Sigmoid colon (tissue), 7 donors: ENCODE results near the gene TRIM41. TPM values are rescaled to one million over a fixed set of nuclear protein-coding genes. Genes with fewer than 3 reads are reported as not detected.
A peak's percentile ranks its signal among the peaks of the same experiment; 100 is the strongest.
"Not testable (repeated sequence)": the region's sequence is repeated elsewhere in the genome, so short reads cannot be mapped to it uniquely, and the experiment has no call there.

ENCODE experiments used
- DNase-seq: peaks from one replicate; pipeline ENCODE4 v3.0.0-alpha.2; 2019
- H3K27ac ChIP-seq, 4 donors: fragments of 200-600 bp; sonication (generic); one replicate each; pipeline ENCODE4 v1.5.1; 2016 to 2019; ENCODE audit warnings: mild to moderate bottlenecking in 1 of 4
- H3K27me3 ChIP-seq, 3 donors: fragments of 200-600 bp; sonication (generic); one replicate each; pipeline ENCODE4 v1.5.1; 2019; ENCODE audit warnings: mild to moderate bottlenecking in 1 of 3
- H3K36me3 ChIP-seq, 4 donors: fragments of 200-600 bp; sonication (generic); one replicate each; pipeline ENCODE4 v1.5.1; 2016 to 2019
- H3K4me1 ChIP-seq, 4 donors: fragments of 200-600 bp; sonication (generic); one replicate each; pipeline ENCODE4 v1.5.1; 2017 to 2019
- H3K4me3 ChIP-seq, 4 donors: fragments of 200-600 bp; sonication (generic); one replicate each; pipeline ENCODE4 v1.5.1; 2017 to 2019; ENCODE audit warnings: mild to moderate bottlenecking in 2 of 4, moderate library complexity in 1 of 4
- H3K9me3 ChIP-seq, 4 donors: fragments of 200-600 bp in 3 of 4; sonication (generic) in 3 of 4; one replicate each; pipeline versions ENCODE4 v1.5.1 to v1.6.1; 2013 to 2019
- CTCF ChIP-seq, 4 experiments: fragments of 450-650 bp in 3 of 4; fragments of 200-600 bp in 1 of 4; IDR thresholded peaks; one replicate each; pipeline ENCODE4 v1.5.1; 2016 to 2019; ENCODE audit warnings: antibody characterized with exemption in 4 of 4, mild to moderate bottlenecking in 3 of 4, moderate library complexity in 2 of 4
- EP300 ChIP-seq, 4 donors: sonication (generic); formaldehyde crosslinking; IDR thresholded peaks; one replicate each; pipeline ENCODE4 v1.6.1; 2017; ENCODE audit warnings: antibody characterized with exemption in 4 of 4
- POLR2A ChIP-seq, 2 donors: fragments of 450-650 bp; IDR thresholded peaks; one replicate each; pipeline ENCODE4 v1.6.1; 2016; ENCODE audit warnings: antibody characterized with exemption in 2 of 2, mild to moderate bottlenecking in 2 of 2, moderate library complexity in 2 of 2
- POLR2AphosphoS5 ChIP-seq, 4 donors: sonication (generic); formaldehyde crosslinking; IDR thresholded peaks; one replicate each; pipeline ENCODE4 v1.6.1; 2017; ENCODE audit warnings: antibody characterized with exemption in 4 of 4
- WGBS, 2 donors: extraction: QIAGEN DNeasy Blood & Tissue Kit; methylation state at CpG; one replicate each; pipeline ENCODE4 v1.1.7; 2013; 5-methylcytosine and 5-hydroxymethylcytosine counted together
- intact Hi-C: fragments of 100-400 bp; cut with DNase I; formaldehyde crosslinking; loops from one replicate; pipeline ENCODE4 v1.15.1; 2023
- polyA plus RNA-seq, 3 donors: library from polyadenylated mRNA; stranded (reverse); fragments of 200-250 nt; gene quantifications; one replicate each; pipeline ENCODE4 v1.2.3, GENCODE V29; 2013
- total RNA-seq, 4 donors: library from RNA; depleted of rRNA; stranded (reverse); fragments of >200 nt; gene quantifications; one replicate each; pipeline ENCODE4 v1.1.0, GENCODE V29; 2016
- donor health status: healthy with polysubstance abuse.
- donor health status: Bipolar disorder and iron deficiency.
- donor health status: healthy.

TRIM41 gene
- total and polyA plus RNA-seq, 7 donors = 8.2 to 25.3 (median 14.1) TPM

GRCh38 chr5:181271081-181271480 is 48.0 kb downstream of the TRIM41 start:
- WGBS, 2 donors = 88 to 89% methylated on average over 3 of the region's 3 CpGs
- Histone ChIP-seq H3K27ac (no peak overlapping the region), H3K36me3 (no peaks in the 10 kb centered on the region), H3K9me3 (no peaks in the 10 kb centered on the region), H3K27me3 (no peaks in the 10 kb centered on the region), H3K4me1 (no peaks in the 10 kb centered on the region), H3K4me3 (no peak overlapping the region)
- intact Hi-C loops = no loop called here
- no peak for TF ChIP-seq EP300 (IDR thresholded peaks at IDR 0.05)
- no peak for TF ChIP-seq CTCF (IDR thresholded peaks at IDR 0.05)
- no peak for TF ChIP-seq POLR2AphosphoS5 (IDR thresholded peaks at IDR 0.05)
- no peak for TF ChIP-seq POLR2A (IDR thresholded peaks at IDR 0.05)
- no peak for DNase-seq

- peak in 1 of 4 experiments; percentile 33 for TF ChIP-seq CTCF (IDR thresholded peaks at IDR 0.05)
- H3K9me3 ChIP-seq, DNase-seq, H3K4me1 ChIP-seq, H3K27ac ChIP-seq, intact Hi-C loops, H3K4me3 ChIP-seq, H3K27me3 ChIP-seq, H3K36me3 ChIP-seq: not testable (repeated sequence)
- 26 to 39% methylated on average over 28 of the region's 28 CpGs for WGBS, 2 donors
Observed at GRCh38 chr5:181273433-181273744, 50.3 kb downstream of the TRIM41 start.

- 87 to 88% methylated on average over 7 of the region's 7 CpGs for WGBS, 2 donors
- Histone ChIP-seq H3K36me3 (no peaks in the 10 kb centered on the region), H3K27ac (no peak overlapping the region), H3K27me3 (no peaks in the 10 kb centered on the region), H3K4me3 (no peak overlapping the region), H3K4me1 (no peaks in the 10 kb centered on the region), H3K9me3 (no peaks in the 10 kb centered on the region)
- DNase-seq = no peak
- TF ChIP-seq EP300 (IDR thresholded peaks at IDR 0.05) (no peak), POLR2A (IDR thresholded peaks at IDR 0.05) (no peak), POLR2AphosphoS5 (IDR thresholded peaks at IDR 0.05) (no peak), CTCF (IDR thresholded peaks at IDR 0.05) (no peak)
- intact Hi-C loops = no loop called here
Observed at GRCh38 chr5:181280251-181280762, 57.2 kb downstream of the TRIM41 start.

- no peak overlapping the region for H3K4me3 ChIP-seq
- 94 to 95% methylated on average over 40 of the region's 40 CpGs for WGBS, 2 donors
- intact Hi-C loops = no loop called here
Observed at GRCh38 chr5:181281077-181281983, 58.2 kb downstream of the TRIM41 start.

More at GRCh38 chr5:181281077-181281983, 58.2 kb downstream of the TRIM41 start:
- H3K9me3 ChIP-seq = no peaks in the 10 kb centered on the region
- H3K27ac ChIP-seq = no peak overlapping the region
- no peaks in the 10 kb centered on the region for H3K36me3 ChIP-seq
- no peaks in the 10 kb centered on the region for H3K4me1 ChIP-seq
- TF ChIP-seq POLR2AphosphoS5 (IDR thresholded peaks at IDR 0.05) (no peak), CTCF (IDR thresholded peaks at IDR 0.05) (no peak), EP300 (IDR thresholded peaks at IDR 0.05) (no peak), POLR2A (IDR thresholded peaks at IDR 0.05) (no peak)
- no peaks in the 10 kb centered on the region for H3K27me3 ChIP-seq
- DNase-seq = no peak
